Activated naive CD8-positive, alpha-beta T cell treated with anti-CD3 and anti-CD28 coated beads, Interleukin-2, amount 10 ng/mL, durations not matched to agents 7 days and 5 days (primary cell): Measurements from ENCODE around the gene ZBTB32. TPM values are rescaled to one million over a fixed set of nuclear protein-coding genes. Genes with fewer than 3 reads are reported as not detected.
A peak's percentile ranks its signal among the peaks of the same experiment; 100 is the strongest.

Experiments
- ATAC-seq: fragments of 150-1000 bp; cut with Tn5 transposase; one replicate; pipeline ENCODE4 v1.10.0; 2021; ENCODE audit warnings: low read depth, moderate library complexity
- POLR2A ChIA-PET: fragments of 350-600 bp; sonication (Branson Sonifier 250); formaldehyde crosslinking; loops from one replicate; lab custom pipeline; 2021; ENCODE audit warnings: antibody characterized with exemption; lab: Charles Lee
- DNase-seq: peaks from one replicate; pipeline ENCODE4 v3.0.0; 2021
- H3K27ac Mint-ChIP-seq: one replicate; pipeline ENCODE4 v1.8.0; 2022; ENCODE audit warnings: mild to moderate bottlenecking, mixed read lengths
- H3K27me3 Mint-ChIP-seq: one replicate; pipeline ENCODE4 v1.8.0; 2022; ENCODE audit warnings: mild to moderate bottlenecking, moderate library complexity, mixed read lengths
- H3K36me3 Mint-ChIP-seq: one replicate; pipeline ENCODE4 v1.8.0; 2021; ENCODE audit warnings: mild to moderate bottlenecking, mixed read lengths
- H3K4me1 Mint-ChIP-seq: one replicate; pipeline ENCODE4 v1.8.0; 2021; ENCODE audit warnings: mixed read lengths
- H3K4me3 Mint-ChIP-seq: one replicate; pipeline ENCODE4 v1.8.0; 2022; ENCODE audit warnings: mild to moderate bottlenecking, moderate library complexity, mixed read lengths
- H3K9me3 Mint-ChIP-seq: one replicate; pipeline ENCODE4 v1.8.0; 2021; ENCODE audit warnings: mixed read lengths
- total RNA-seq, 2 experiments: library from RNA; stranded (reverse); gene quantifications; one replicate each; pipeline ENCODE4 v1.2.3, GENCODE V29; 2021

Gene ZBTB32
- total RNA-seq, 2 experiments from 2014 or later: 24.5 to 33.6 TPM

GRCh38 chr19:35738021-35738886 lies 33.9 kb downstream of the ZBTB32 start:
- no peaks in the 10 kb centered on the region for H3K27me3 Mint-ChIP-seq
- peaks cover 27% of the 10 kb centered on the region for H3K4me1 Mint-ChIP-seq
- no peak for ATAC-seq
- DNase-seq: no peak
- H3K27ac Mint-ChIP-seq: peak overlapping the region; percentile 36
- H3K4me3 Mint-ChIP-seq: no peak overlapping the region
- peaks cover 13% of the 10 kb centered on the region for H3K36me3 Mint-ChIP-seq
- POLR2A ChIA-PET: interaction anchor here (1.3 to 1.4 kb wide), 3 partner anchors 7 to 166 kb away, joined by 4 to 8 read pairs (median 5); partner anchors contain the start of genes PSENEN and U2AF1L4
- H3K9me3 Mint-ChIP-seq: no peaks in the 10 kb centered on the region

- POLR2A ChIA-PET: interaction anchor here (2.0 to 4.5 kb wide), 2 partner anchors 9 to 20 kb away, joined by 11 to 32 read pairs; partner anchors contain the start of genes KMT2B and LIN37
- no peaks in the 10 kb centered on the region for H3K27me3 Mint-ChIP-seq
- H3K27ac Mint-ChIP-seq: peak overlapping the region; percentile 36
- ATAC-seq (no peak), DNase-seq (no peak)
- H3K4me1 Mint-ChIP-seq: peaks cover 30% of the 10 kb centered on the region
- H3K9me3 Mint-ChIP-seq: no peaks in the 10 kb centered on the region
- H3K36me3 Mint-ChIP-seq: peaks cover 13% of the 10 kb centered on the region
- H3K4me3 Mint-ChIP-seq: no peak overlapping the region
Measured at GRCh38 chr19:35738887-35739229, 34.5 kb downstream of the ZBTB32 start.

- Mint-ChIP-seq H3K4me1 (peaks cover 33% of the 10 kb centered on the region), H3K36me3 (peaks cover 13% of the 10 kb centered on the region), H3K27me3 (no peaks in the 10 kb centered on the region), H3K9me3 (no peaks in the 10 kb centered on the region), H3K27ac (peak overlapping the region; percentile 24), H3K4me3 (peak overlapping the region; percentile 96)
- DNase-seq (no peak), ATAC-seq (no peak)
- POLR2A ChIA-PET: interaction anchor here (1.1 to 4.5 kb wide), 6 partner anchors 9 to 214 kb away, joined by 3 to 32 read pairs (median 7); partner anchors contain the start of genes KMT2B and LIN37
Measured at GRCh38 chr19:35739275-35740107, 35.1 kb downstream of the ZBTB32 start.

GRCh38 chr19:35740108-35740422 lies 35.7 kb downstream of the ZBTB32 start:
- peaks cover 13% of the 10 kb centered on the region for H3K36me3 Mint-ChIP-seq
- peak; percentile 18 for ATAC-seq

GRCh38 chr19:35740423-35741202 lies 36.3 kb downstream of the ZBTB32 start:
- H3K27me3 Mint-ChIP-seq: no peaks in the 10 kb centered on the region
- peaks cover 31% of the 10 kb centered on the region for H3K4me1 Mint-ChIP-seq
- H3K4me3 Mint-ChIP-seq: peak overlapping the region; percentile 96
- ATAC-seq (peak; percentile 68), DNase-seq (peak; percentile 95)
- peaks cover 13% of the 10 kb centered on the region for H3K36me3 Mint-ChIP-seq
- H3K9me3 Mint-ChIP-seq: no peaks in the 10 kb centered on the region
- H3K27ac Mint-ChIP-seq: peak overlapping the region; percentile 89
- POLR2A ChIA-PET: interaction anchor here (0.7 to 4.5 kb wide), 19 partner anchors 8 to 213 kb away, joined by 3 to 32 read pairs (median 3); partner anchors contain the start of genes COX6B1, HAUS5, KMT2B and LIN37

More at GRCh38 chr19:35740108-35740422, 35.7 kb downstream of the ZBTB32 start:
- POLR2A ChIA-PET: interaction anchor here (0.8 to 4.5 kb wide), 17 partner anchors 8 to 213 kb away, joined by 3 to 32 read pairs (median 3); partner anchors contain the start of genes COX6B1, KMT2B and LIN37
- H3K4me1 Mint-ChIP-seq: peaks cover 33% of the 10 kb centered on the region
- peak overlapping the region; percentile 96 for H3K4me3 Mint-ChIP-seq
- no peaks in the 10 kb centered on the region for H3K9me3 Mint-ChIP-seq
- no peak for DNase-seq
- no peaks in the 10 kb centered on the region for H3K27me3 Mint-ChIP-seq
- H3K27ac Mint-ChIP-seq: no peak overlapping the region

DNA sequence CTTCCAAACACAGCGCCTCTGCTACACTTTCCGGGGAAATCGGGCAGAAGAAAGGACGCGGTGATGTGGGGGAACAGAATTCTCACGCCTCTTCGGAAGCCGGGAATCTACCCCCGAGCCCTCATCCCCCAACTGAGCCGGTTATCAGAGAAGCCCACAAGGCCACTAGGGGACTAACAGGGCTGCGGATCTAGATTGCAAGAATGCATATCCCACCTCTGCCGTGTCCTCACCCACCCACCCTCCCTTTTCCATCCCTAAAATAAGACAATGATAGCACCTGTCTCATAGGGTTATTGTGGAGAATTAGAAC lies 36.8 kb downstream of the ZBTB32 start:
- POLR2A ChIA-PET: interaction anchor here (0.7 to 4.5 kb wide), 13 partner anchors 10 to 189 kb away, joined by 3 to 32 read pairs (median 5); partner anchors contain the start of genes HAUS5, HSPB6 and KMT2B
- Mint-ChIP-seq H3K9me3 (no peaks in the 10 kb centered on the region), H3K27ac (peak overlapping the region; percentile 89), H3K4me3 (peak overlapping the region; percentile 96), H3K27me3 (no peaks in the 10 kb centered on the region), H3K36me3 (peaks cover 13% of the 10 kb centered on the region), H3K4me1 (peaks cover 31% of the 10 kb centered on the region)
- ATAC-seq: no peak
- DNase-seq: no peak

GRCh38 chr19:35742121-35742724 lies 37.9 kb downstream of the ZBTB32 start, which contains the start of gene IGFLR1:
TSS of gene IGFLR1 (minus strand) at chr19:35742452. CDS start at chr19:35741180, 1,272 bp downstream.
- peaks cover 11% of the 10 kb centered on the region for H3K36me3 Mint-ChIP-seq

DNA sequence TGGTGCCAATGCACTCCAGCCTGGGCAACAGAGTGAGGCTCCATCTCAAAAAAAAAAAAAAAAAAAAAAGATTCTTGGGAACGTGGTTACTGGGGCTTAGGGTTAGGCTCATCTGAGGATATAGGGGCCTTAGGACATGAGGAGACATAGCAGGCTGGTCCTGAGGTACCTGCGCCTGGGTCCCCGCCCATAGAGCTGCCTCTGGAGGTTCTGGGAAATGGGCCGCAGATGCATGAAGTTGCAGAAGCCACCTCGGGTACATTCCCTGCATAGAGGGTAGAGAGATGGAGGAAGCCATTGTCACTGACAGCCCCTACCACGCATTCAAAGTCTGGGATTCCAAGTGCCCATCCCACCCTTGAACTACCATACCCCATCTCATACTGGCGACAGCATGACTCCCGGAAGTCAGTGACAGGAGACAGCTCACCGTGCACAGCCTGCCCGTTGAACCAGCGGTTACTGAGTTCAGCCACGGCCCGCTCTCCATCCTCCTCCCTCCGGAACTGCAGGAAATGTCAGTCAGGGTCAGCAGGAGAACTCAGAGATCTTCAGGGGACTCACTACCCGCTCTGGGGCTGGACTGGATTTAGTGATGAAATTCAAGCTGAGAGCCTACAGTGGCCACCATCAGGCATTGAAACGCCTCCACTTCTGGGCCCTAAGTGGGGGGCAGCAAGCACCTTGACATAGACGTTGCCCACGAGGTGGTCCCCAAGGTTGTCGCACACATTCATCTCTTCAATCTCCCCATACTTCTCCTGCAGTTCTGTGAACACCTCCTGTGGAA lies 39.5 kb downstream of the ZBTB32 start:
- POLR2A ChIA-PET: interaction anchor here (0.6 to 3.2 kb wide), 9 partner anchors 13 to 101 kb away, joined by 3 to 20 read pairs (median 7); partner anchors contain the start of genes COX6B1, HSPB6 and PROSER3
- DNase-seq: no peak
- Mint-ChIP-seq H3K27ac (peak overlapping the region; percentile 94), H3K4me3 (peak overlapping the region; percentile 98), H3K4me1 (peaks cover 30% of the 10 kb centered on the region), H3K36me3 (peaks cover 7% of the 10 kb centered on the region), H3K27me3 (no peaks in the 10 kb centered on the region), H3K9me3 (no peaks in the 10 kb centered on the region)
- no peak for ATAC-seq

More at GRCh38 chr19:35742121-35742724, 37.9 kb downstream of the ZBTB32 start, which contains the start of gene IGFLR1:
- DNase-seq (peak; percentile 65), ATAC-seq (no peak)
- peak within 1 kb of the TSS; percentile 90 for H3K4me3 Mint-ChIP-seq
- POLR2A ChIA-PET: interaction anchor here (1.0 to 4.5 kb wide), 5 partner anchors 14 to 98 kb away, joined by 4 to 32 read pairs (median 5); partner anchors contain the start of genes HSPB6 and KMT2B
- no peaks in the 10 kb centered on the region for H3K27me3 Mint-ChIP-seq
- H3K27ac Mint-ChIP-seq: peak within 1 kb of the TSS; percentile 94
- H3K9me3 Mint-ChIP-seq: no peaks in the 10 kb centered on the region
- peaks cover 30% of the 10 kb centered on the region for H3K4me1 Mint-ChIP-seq

- peaks cover 32% of the 10 kb centered on the region for H3K4me1 Mint-ChIP-seq
- peak overlapping the region; percentile 98 for H3K4me3 Mint-ChIP-seq
- POLR2A ChIA-PET: interaction anchor here (0.8 to 3.2 kb wide), 14 partner anchors 8 to 101 kb away, joined by 3 to 20 read pairs (median 4); partner anchors contain the start of genes COX6B1, HSPB6 and PROSER3
- peak; percentile 41 for ATAC-seq
- peak; percentile 88 for DNase-seq
- no peaks in the 10 kb centered on the region for H3K9me3 Mint-ChIP-seq
- peaks cover 5% of the 10 kb centered on the region for H3K36me3 Mint-ChIP-seq
- peak overlapping the region; percentile 94 for H3K27ac Mint-ChIP-seq
- no peaks in the 10 kb centered on the region for H3K27me3 Mint-ChIP-seq
Measured at GRCh38 chr19:35744430-35745327, 40.3 kb downstream of the ZBTB32 start.

- H3K4me3 Mint-ChIP-seq: peak within 1 kb of the TSS; percentile 98
- H3K27me3 Mint-ChIP-seq: no peaks in the 10 kb centered on the region
- POLR2A ChIA-PET: interaction anchor here (0.8 to 3.2 kb wide), 13 partner anchors 8 to 266 kb away, joined by 3 to 20 read pairs (median 4); partner anchors contain the start of genes HSPB6 and PROSER3
- H3K9me3 Mint-ChIP-seq: no peaks in the 10 kb centered on the region
- H3K4me1 Mint-ChIP-seq: peaks cover 37% of the 10 kb centered on the region
- peaks cover 5% of the 10 kb centered on the region for H3K36me3 Mint-ChIP-seq
- peak; percentile 93 for DNase-seq
- ATAC-seq: peak; percentile 57
- H3K27ac Mint-ChIP-seq: peak within 1 kb of the TSS; percentile 94
Measured at GRCh38 chr19:35745328-35746086, 41.1 kb downstream of the ZBTB32 start, which contains the start of the genes PSENEN and U2AF1L4. TSS of gene PSENEN (plus strand) at chr19:35745651. CDS start at chr19:35745931, 280 bp downstream. TSS of gene U2AF1L4 (minus strand) at chr19:35745418. CDS start at chr19:35745391, 27 bp downstream.
